Measurements from ENCODE around the gene PGLYRP1. TPM values are rescaled to one million over a fixed set of nuclear protein-coding genes. Genes with fewer than 3 reads are reported as not detected.

Gene PGLYRP1, protein sequence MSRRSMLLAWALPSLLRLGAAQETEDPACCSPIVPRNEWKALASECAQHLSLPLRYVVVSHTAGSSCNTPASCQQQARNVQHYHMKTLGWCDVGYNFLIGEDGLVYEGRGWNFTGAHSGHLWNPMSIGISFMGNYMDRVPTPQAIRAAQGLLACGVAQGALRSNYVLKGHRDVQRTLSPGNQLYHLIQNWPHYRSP
- total RNA-seq = 5.3 TPM

- DNase-seq = no peak
Measured at GRCh38 chr19:46022431-46023310, at the start of gene PGLYRP1. Gene PGLYRP1 (minus strand): TSS chr19:46023053. CDS start chr19:46023021, 32 bp downstream.

DNA sequence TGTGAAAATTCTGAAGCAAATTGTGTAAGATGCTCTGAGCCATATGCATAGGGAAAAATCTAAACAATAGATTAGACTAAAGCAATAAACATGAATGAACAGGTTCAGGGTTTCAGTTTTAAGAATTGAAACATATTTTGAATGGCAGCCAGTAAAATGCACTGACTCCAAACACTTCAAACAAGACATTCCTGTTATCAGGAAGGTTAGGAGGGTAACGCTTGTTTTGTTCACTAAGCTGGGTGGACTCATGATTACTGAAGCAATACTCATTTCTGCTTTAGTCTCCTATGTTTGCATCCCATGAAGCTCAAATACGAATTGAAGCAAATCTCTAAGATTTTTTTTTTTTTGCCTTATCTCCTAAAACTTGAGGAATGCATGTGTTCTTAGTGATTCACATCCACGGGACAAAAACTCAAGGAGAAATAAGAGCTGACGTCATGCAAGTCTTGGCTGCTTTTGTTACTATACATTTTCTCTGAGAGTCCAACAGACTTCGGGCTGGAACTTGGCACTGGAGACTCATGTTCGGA is 47.0 kb upstream of the PGLYRP1 start:
- peak; percentile 63 for DNase-seq

GRCh38 chr19:46068345-46069258 is 45.7 kb upstream of the PGLYRP1 start:
- DNase-seq = peak; percentile 13

DNA sequence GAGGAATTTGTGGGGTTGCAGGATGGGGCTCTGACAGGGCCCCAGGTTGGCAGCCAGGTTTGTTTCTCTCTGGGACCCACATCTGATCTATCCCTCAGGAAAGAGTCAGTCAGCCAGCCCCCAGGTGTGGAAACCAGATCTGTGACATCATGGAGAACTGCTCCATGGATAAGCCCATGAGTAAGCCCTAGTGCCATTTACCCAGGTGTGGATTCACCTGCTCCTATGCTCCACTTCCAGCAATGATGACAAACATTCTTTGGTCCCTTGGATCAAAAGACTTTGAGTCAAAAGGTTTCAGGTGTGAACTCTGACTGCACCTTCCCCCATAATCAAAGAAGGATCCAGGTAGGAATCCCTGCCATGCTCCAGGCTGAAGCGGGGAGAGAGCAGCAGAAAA is 44.8 kb upstream of the PGLYRP1 start:
- DNase-seq = no peak

GRCh38 chr19:46066471-46066870 is 43.6 kb upstream of the PGLYRP1 start:
- DNase-seq = no peak

DNA sequence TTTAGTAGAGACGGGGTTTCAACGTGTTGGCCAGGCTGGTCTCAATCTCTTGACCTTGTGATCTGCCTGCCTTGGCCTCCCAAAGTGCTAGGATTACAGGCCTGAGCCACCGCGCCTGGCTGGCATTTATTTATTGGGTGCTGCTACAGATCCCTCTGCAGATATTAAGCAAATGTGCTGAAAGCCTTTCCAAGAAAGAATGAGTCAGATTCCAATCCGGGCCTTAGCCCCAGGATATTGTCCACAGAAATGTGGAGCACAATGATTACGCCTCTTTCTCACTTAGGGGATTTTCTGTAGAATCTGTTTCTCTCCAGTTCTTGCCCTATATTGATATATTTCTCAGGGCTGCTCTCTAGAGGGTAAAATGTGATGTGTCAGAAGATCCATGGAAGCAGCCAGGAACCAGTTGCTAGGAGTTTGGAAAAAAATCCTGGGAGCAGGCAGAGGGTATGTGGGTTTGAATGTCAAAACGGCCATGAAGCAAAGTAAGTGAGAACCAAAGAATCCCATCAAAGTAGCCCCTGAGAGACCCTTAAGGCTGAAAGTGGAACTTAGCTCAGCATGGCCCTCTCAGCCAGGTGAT is 42.7 kb upstream of the PGLYRP1 start:
- DNase-seq = no peak

DNA sequence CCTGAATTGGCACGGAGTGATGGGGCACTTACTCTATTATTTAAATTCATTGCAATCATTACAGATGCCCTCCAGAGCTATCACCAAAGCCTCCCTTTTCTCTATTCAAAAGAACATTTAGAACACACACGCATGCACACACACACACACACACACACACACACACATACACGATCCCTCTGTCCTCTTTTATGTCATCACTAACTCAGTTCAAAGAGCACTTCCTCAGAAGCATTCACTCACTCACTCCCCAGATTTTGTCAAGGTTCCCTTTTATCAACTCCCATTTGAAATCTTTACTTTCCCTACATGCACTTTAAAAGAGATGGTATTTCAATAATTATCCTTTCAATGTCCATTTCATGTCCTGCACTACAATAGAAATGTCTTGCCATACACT is 40.3 kb upstream of the PGLYRP1 start:
- no peak for DNase-seq

DNA sequence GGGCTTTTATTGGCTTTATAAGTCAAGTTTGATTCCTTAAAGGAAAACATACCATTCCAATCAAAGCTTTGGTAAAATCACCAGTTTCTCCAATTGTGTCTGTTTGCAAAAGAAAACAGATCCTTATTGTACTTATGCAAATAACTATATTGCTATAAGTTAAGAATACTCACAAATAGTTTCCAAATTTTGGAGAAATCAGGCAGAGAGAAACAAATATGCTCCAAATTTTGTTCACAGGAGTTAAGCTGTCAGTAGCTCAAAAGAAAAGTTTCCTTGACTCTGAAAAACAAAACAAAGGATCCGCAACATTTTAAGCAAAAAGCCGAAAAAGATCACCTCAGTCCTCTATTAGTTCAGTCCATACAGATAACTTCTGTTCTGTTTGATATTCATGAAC is 37.2 kb upstream of the PGLYRP1 start:
- no peak for DNase-seq

- DNase-seq = no peak
Measured at GRCh38 chr19:46058778-46059177, 35.9 kb upstream of the PGLYRP1 start.

DNA sequence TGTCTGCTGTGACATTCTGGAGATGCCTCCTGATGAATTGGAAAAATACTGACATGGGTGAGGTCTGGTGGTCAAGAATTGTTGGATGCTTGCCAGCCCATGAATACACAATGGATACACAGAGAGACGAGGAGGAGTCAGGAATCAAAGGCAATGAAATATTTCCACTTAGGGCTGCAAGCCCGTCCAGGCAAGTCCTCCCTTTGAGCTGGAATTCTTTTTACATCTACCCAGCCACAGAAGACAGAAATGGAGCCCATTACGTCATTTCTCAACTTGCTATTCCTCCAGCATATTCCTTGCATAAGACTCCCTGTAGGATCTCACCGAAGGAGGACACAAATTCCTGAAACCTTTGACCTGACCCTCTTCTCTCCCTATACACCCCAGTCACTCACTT is 33.7 kb upstream of the PGLYRP1 start:
- DNase-seq = no peak

GRCh38 chr19:46052896-46053295 is 30.0 kb upstream of the PGLYRP1 start:
- DNase-seq = no peak

GRCh38 chr19:46049597-46049996 is 26.7 kb upstream of the PGLYRP1 start:
- no peak for DNase-seq

DNA sequence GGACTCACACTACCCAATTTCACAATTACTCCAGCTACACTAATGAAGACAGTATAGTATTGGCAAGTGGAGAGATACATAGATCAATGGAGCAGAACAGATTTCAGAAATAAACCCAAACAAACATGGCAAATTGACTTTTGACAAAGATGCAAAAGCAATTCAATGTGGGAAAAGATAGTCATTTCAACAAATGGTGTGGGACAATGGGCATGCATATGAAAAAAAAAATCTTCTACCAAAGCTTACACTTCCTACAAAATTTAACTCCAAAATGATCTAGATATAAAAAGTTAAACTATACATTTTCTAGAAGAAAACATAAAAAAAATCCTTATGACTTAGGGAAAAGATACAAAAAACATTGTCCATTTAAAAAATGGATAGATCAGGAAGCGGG is 20.7 kb upstream of the PGLYRP1 start:
- DNase-seq = no peak

- no peak for DNase-seq
Measured at GRCh38 chr19:46042252-46042883, 19.5 kb upstream of the PGLYRP1 start.

GRCh38 chr19:46040952-46041500 is 18.2 kb upstream of the PGLYRP1 start, which contains the start of gene IGFL4:
Gene IGFL4 (minus strand): TSS chr19:46041002. CDS start chr19:46040962, 40 bp downstream.
- DNase-seq = peak; percentile 15

- no peak for DNase-seq
Measured at GRCh38 chr19:46040125-46040524, 17.3 kb upstream of the PGLYRP1 start.

GRCh38 chr19:46036744-46037128 is 13.9 kb upstream of the PGLYRP1 start:
- DNase-seq = no peak

- DNase-seq = no peak
Measured at GRCh38 chr19:46035986-46036743, 13.3 kb upstream of the PGLYRP1 start.

GRCh38 chr19:46035546-46035945 is 12.7 kb upstream of the PGLYRP1 start:
- no peak for DNase-seq

DNA sequence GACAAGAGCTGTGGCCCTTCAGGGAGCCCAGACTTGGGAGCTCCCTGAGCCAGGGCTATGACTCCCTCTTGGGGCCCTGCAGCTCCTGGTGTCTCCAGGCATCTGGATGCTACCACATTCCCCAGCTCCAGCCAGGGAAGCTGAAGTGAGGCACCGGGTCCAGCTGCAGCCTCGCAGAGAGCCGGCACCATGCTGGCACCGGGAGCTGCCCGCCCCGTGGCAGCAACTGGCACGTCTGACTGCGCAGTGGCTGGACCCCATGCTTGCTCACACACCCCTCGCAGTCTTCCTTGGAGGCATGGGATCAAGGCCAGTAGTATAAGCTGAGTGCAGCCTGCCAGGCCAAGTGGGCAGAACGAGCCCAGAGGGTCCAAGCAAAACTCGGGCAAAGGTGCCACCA is 10.5 kb upstream of the PGLYRP1 start:
- no peak for DNase-seq
